ENCODE data around the gene ADGRG1.
A peak's percentile ranks its signal among the peaks of the same experiment; 100 is the strongest.

ADGRG1 gene

GRCh38 chr16:57684626-57685358, 56.4 kb downstream of the ADGRG1 start:
- DNase-seq: no peak

DNA sequence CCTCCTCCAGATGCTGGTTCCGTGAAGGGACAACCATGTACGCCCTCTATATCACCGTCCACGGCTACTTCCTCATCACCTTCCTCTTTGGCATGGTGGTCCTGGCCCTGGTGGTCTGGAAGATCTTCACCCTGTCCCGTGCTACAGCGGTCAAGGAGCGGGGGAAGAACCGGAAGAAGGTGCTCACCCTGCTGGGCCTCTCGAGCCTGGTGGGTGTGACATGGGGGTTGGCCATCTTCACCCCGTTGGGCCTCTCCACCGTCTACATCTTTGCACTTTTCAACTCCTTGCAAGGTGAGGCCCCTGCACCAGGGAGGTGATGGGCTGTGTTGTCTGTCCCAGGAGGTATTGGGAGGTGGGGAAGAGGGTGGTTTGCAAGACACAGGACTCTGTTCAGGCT, 57.2 kb downstream of the ADGRG1 start:
- DNase-seq: no peak

DNA sequence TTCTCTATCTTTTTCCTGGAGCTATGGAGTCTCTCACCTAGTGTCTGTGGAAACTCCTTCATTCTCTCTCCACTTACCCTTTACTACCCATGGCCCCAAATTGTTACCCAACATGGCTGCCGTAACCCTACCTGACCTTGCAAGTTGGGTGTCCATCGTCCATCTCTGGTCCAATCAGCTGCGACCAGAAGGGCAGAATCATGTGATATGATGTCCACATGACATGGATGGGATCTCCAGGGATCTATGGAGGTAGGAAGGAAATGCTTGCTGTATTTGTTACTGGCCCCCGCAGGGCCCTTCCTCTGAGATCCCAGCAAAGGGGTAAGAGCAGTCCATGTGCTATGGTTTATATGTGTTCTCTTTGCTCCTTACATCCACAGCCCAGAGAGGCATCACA, 58.1 kb downstream of the ADGRG1 start:
- no peak for DNase-seq

DNA sequence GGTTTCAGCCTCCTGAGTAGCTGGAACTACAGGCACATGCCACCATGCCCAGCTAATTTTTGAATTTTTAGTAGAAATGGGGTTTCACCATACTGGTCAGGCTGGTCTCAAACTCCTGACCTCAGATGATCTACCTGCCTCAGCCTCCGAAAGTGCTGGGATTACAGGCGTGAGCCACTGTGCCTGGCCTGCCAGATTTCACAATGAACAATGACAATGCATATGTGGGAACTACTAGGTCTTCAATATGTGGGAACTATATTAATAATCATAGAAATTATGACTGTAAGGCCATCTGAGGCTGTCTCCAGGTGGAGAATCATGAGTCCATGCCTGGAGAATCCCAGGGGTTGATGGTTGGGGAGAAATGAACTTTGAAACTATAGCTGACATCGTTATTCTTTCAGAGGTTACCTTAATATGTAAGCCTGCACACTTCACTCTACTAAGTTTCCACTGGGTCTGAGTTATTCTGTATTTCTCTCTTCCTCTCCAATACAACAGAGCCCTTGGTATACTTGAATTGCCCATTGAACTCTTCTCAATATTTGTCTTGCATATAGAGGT, 59.0 kb downstream of the ADGRG1 start:
- DNase-seq: no peak

DNA sequence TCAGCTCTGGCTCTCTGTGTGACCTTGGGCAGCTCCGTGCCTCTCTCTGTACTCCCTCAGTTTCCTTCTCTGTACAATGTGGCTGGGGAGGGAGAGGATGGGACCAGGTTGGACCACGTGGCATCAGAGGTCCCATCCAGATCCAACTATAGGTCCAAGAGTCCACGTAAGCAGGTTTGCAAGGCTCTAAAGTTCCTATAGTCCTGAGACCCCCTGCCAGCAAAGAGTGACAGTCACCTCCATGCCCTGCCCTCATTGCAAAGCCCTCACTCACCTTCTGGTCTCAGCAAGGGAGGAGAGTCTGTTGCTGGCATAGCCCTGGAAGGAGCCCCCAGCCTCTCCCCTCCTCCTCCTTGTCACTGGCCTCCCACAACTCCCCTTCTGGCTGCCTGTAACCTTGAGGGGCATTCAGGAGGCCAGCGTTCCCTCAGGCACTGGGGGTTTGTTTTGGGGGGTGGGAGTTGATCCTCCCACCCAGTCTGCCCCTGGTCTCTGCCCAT, 60.1 kb downstream of the ADGRG1 start:
- DNase-seq: no peak

GRCh38 chr16:57688987-57689761, 60.7 kb downstream of the ADGRG1 start:
- no peak for DNase-seq

GRCh38 chr16:57689762-57690558, 61.5 kb downstream of the ADGRG1 start:
- DNase-seq: peak in 2 of 5 experiments; percentile 71 to 75

- DNase-seq: no peak
Observed at GRCh38 chr16:57690782-57691471, 62.5 kb downstream of the ADGRG1 start.

DNA sequence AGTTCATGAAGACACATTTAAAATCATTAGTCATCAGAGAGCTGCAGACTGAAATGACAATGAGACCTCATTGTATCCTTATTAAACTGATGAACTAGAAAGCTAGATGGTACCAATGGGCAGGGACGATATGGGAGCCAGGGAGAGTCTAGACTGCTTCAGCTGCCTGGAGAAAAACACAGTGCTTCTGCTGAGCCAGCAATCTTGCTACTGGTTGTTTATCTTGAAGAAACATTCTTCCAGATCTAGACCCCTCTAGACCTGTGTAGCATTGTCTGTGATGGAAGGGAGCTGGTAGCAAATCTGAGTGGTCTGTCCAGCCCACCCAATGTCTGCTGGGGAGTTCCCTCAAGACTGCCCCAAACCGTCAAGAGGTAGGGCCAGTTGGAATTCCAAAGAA, 64.2 kb downstream of the ADGRG1 start:
- no peak for DNase-seq

GRCh38 chr16:57693550-57693949, 65.1 kb downstream of the ADGRG1 start:
- no peak for DNase-seq

GRCh38 chr16:57694231-57694724, 65.8 kb downstream of the ADGRG1 start:
- no peak for DNase-seq

GRCh38 chr16:57694725-57695679, 66.6 kb downstream of the ADGRG1 start, which contains the start of gene DRC7:
Gene DRC7 (plus strand): TSS chr16:57694806. CDS start chr16:57697950, 3,144 bp downstream.
- peak in 1 of 5 experiments; percentile 35 for DNase-seq

- no peak for DNase-seq
Observed at GRCh38 chr16:57695680-57696069, 67.2 kb downstream of the ADGRG1 start.

DNA sequence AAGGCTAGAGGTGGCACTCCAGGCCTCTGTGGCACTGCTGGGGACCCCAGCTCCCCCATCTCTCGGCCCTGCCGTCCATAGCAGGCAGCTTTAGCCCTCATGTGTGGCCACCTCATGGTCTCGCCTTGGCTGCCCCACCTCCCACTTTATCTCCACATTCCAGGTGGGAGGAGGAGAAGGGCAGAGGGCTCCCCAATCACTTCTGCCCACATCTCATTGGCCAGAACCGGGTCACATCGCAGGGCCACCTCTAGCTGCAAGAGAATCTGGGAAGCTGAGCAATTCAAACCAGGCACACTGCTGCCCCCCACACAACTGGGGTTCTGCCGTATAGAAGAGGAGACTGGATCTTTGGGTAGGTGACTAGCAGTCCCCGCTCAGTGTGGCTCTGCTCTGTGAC, 67.8 kb downstream of the ADGRG1 start:
- no peak for DNase-seq

DNA sequence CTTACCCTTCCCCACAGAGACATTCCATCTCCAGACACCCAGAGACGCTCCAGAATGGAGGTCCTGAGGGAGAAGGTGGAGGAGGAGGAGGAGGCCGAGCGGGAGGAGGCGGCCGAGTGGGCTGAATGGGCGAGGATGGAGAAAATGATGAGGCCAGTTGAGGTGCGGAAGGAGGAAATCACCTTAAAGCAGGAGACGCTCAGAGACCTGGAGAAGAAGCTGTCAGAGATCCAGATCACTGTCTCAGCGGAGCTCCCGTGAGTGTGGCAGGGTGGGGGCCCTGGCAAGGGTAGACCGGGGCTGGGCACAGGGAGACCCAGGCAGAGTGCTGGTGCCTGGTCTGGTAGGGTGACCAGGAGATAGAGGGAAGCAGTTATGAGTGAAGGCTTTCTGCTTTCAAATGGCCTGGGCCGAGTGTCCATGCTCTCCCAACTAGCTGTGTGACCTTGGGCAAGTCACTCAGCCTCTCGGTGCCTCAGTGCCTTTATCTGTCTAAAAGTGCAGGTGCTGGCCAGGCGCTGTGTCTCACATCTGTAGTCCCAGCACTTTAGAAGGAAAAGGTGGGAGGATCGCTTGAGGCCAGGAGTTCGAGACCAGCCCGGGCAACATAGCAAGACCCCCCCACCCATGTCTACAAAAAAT, 69.6 kb downstream of the ADGRG1 start:
- no peak for DNase-seq

DNA sequence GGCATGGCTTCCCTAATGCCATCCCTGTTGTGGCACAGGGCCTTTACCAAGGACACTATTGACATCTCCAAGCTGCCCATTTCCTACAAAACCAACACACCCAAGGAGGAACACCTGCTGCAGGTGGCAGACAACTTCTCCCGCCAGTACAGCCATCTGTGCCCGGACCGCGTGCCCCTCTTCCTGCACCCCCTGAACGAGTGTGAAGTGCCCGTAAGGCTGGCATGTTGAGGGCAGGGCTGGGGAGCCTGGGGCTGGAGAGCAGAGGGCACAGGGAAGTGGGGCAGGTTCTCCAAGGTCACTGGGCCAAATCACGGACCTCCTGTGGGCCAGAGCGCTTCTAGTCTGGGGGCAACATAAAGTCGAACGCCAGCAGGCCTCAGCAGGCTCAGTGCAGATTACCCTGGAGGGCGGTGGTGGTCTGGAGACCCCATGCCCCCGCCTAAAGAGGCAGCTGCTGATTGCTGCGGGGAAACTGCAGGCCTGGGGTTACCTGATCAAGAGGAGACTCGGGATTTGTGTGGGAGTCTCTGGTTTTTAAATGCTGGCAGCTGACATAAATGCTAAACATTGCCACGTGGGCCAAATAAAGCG, 70.5 kb downstream of the ADGRG1 start:
- no peak for DNase-seq

DNA sequence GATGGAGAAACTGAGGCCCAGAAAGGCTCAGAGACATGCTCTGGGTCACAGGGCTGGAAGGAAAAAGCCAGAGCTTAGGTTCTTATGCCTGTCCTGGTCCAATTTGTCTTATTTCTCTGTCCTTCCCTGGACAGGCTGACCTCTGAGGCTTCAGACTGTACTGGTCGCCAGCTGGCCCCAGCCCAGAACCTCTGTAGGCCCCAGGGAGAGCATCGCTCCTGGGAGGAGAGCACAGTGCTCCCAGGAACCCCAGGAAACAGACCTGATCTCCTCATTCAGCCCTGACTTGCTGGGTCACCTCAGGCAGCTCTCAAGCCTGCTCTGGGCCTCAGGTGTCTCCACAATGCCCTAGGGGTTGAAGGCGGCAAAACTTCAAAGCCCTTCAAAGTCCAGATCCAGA, 71.1 kb downstream of the ADGRG1 start:
- no peak for DNase-seq

- no peak for DNase-seq
Observed at GRCh38 chr16:57699899-57700298, 71.5 kb downstream of the ADGRG1 start.

GRCh38 chr16:57700781-57701551, 72.5 kb downstream of the ADGRG1 start:
- no peak for DNase-seq
